Measurements from ENCODE around the gene JAML. TPM values are rescaled to one million over a fixed set of nuclear protein-coding genes. Genes with fewer than 3 reads are reported as not detected.

Gene JAML
- total and polyA plus RNA-seq, 3 experiments from 2014 or later = 210 to 387 (median 363) TPM

- H3K27me3 Mint-ChIP-seq = peaks cover 60 to 73% of the 10 kb centered on the region in 2 donors
- H3K27ac ChIP-seq (ENCODE audit: low read depth, low read length) = no peak overlapping the region
- H3K4me3 Mint-ChIP-seq = peak overlapping the region in 1 of 7 donors; percentile 38
- H3K9me3 Mint-ChIP-seq = no peaks in the 10 kb centered on the region
- no peaks in the 10 kb centered on the region for H3K9me3 ChIP-seq (ENCODE audit: low read length)
- H3K4me1 ChIP-seq (ENCODE audit: insufficient read depth, low read length) = peaks cover 7% of the 10 kb centered on the region
- CTCF ChIA-PET = interaction anchor here (1.7 to 3.4 kb wide), 2 partner anchors 10 to 17 kb away, joined by 6 to 23 read pairs; no protein-coding TSS in a partner anchor
- H3K36me3 ChIP-seq (ENCODE audit: insufficient read depth, low read length) = no peaks in the 10 kb centered on the region
- peaks cover 54% of the 10 kb centered on the region for H3K27me3 ChIP-seq (ENCODE audit: insufficient read depth, low read length, poor library complexity, severe bottlenecking)
- DNase-seq = no peak
- no peak overlapping the region for H3K27ac Mint-ChIP-seq
- POLR2A ChIA-PET = no interaction called here
- no peak overlapping the region for H3K4me3 ChIP-seq (ENCODE audit: low read length)
- peaks cover 11 to 26% (median 15%) of the 10 kb centered on the region in 3 donors for H3K4me1 Mint-ChIP-seq
- no peaks in the 10 kb centered on the region for H3K36me3 Mint-ChIP-seq
Measured at GRCh38 chr11:118154641-118155040, 70.2 kb downstream of the JAML start.

DNA sequence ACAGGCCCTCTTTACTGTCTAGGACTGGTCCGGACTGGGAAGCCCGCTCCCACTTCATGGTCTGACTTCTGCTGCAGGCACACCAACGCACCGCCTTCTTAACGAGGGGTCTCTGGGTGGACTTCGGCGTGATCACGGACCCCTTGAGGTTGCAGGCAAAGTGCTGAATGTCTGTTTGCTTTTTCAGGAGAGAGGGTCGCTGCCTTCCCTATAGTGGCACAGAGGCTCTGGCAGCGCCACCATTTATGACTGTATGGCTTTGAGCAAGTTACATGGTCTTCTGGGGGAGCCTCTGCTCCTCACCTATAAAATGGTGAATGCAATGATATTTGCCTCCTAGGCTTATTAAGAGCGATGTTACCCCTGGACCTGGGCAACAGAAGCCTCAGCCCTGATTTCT is 70.8 kb downstream of the JAML start:
- no peak overlapping the region for H3K4me3 ChIP-seq (ENCODE audit: low read length)
- Mint-ChIP-seq H3K9me3 (no peaks in the 10 kb centered on the region), H3K4me1 (peaks cover 11 to 26% (median 15%) of the 10 kb centered on the region in 3 donors), H3K27me3 (peaks cover 55 to 66% of the 10 kb centered on the region in 2 donors), H3K4me3 (peak overlapping the region; percentile 50 to 67 (median 56)), H3K27ac (peak overlapping the region in 1 of 8 donors; percentile 55), H3K36me3 (no peaks in the 10 kb centered on the region)
- DNase-seq = no peak
- CTCF ChIA-PET = no interaction called here
- H3K9me3 ChIP-seq (ENCODE audit: low read length) = no peaks in the 10 kb centered on the region
- peaks cover 54% of the 10 kb centered on the region for H3K27me3 ChIP-seq (ENCODE audit: insufficient read depth, low read length, poor library complexity, severe bottlenecking)
- H3K36me3 ChIP-seq (ENCODE audit: insufficient read depth, low read length) = no peaks in the 10 kb centered on the region
- H3K4me1 ChIP-seq (ENCODE audit: insufficient read depth, low read length) = peaks cover 7% of the 10 kb centered on the region
- H3K27ac ChIP-seq (ENCODE audit: low read depth, low read length) = no peak overlapping the region
- POLR2A ChIA-PET = no interaction called here

- Mint-ChIP-seq H3K27ac (peak overlapping the region in 1 of 8 donors; percentile 55), H3K4me3 (peak overlapping the region in 6 of 7 donors; percentile 50 to 80 (median 60)), H3K36me3 (no peaks in the 10 kb centered on the region), H3K4me1 (peaks cover 11 to 26% (median 15%) of the 10 kb centered on the region in 3 donors), H3K9me3 (no peaks in the 10 kb centered on the region), H3K27me3 (peaks cover 53 to 62% of the 10 kb centered on the region in 2 donors)
- H3K4me3 ChIP-seq (ENCODE audit: low read length) = no peak overlapping the region
- peaks cover 54% of the 10 kb centered on the region for H3K27me3 ChIP-seq (ENCODE audit: insufficient read depth, low read length, poor library complexity, severe bottlenecking)
- no peak overlapping the region for H3K27ac ChIP-seq (ENCODE audit: low read depth, low read length)
- H3K36me3 ChIP-seq (ENCODE audit: insufficient read depth, low read length) = no peaks in the 10 kb centered on the region
- no peaks in the 10 kb centered on the region for H3K9me3 ChIP-seq (ENCODE audit: low read length)
- H3K4me1 ChIP-seq (ENCODE audit: insufficient read depth, low read length) = peaks cover 7% of the 10 kb centered on the region
- CTCF ChIA-PET = interaction anchor here (1.6 kb wide), 1 partner anchor 18 kb away, joined by 8 read pairs; no protein-coding TSS in a partner anchor
- POLR2A ChIA-PET = no interaction called here
- DNase-seq = no peak
Measured at GRCh38 chr11:118153516-118153915, 71.3 kb downstream of the JAML start.

- Histone ChIP-seq H3K9me3 (ENCODE audit: low read length) (no peaks in the 10 kb centered on the region), H3K36me3 (ENCODE audit: insufficient read depth, low read length) (no peaks in the 10 kb centered on the region), H3K27me3 (ENCODE audit: insufficient read depth, low read length, poor library complexity, severe bottlenecking) (peaks cover 54% of the 10 kb centered on the region), H3K27ac (ENCODE audit: low read depth, low read length) (no peak within 1 kb of the TSS), H3K4me3 (ENCODE audit: low read length) (no peak within 1 kb of the TSS), H3K4me1 (ENCODE audit: insufficient read depth, low read length) (peaks cover 7% of the 10 kb centered on the region)
- DNase-seq = peak in 1 of 5 donors; percentile 5
- ChIA-PET POLR2A (no interaction called here), CTCF (interaction anchor here (1.6 kb wide), 1 partner anchor 19 kb away, joined by 8 read pairs; no protein-coding TSS in a partner anchor)
- H3K4me3 Mint-ChIP-seq = peak within 1 kb of the TSS in 6 of 7 donors; percentile 57 to 80 (median 64)
- no peaks in the 10 kb centered on the region for H3K36me3 Mint-ChIP-seq
- H3K4me1 Mint-ChIP-seq = peaks cover 11 to 26% (median 15%) of the 10 kb centered on the region in 3 donors
- peak within 1 kb of the TSS in 1 of 8 donors; percentile 43 for H3K27ac Mint-ChIP-seq
- no peaks in the 10 kb centered on the region for H3K9me3 Mint-ChIP-seq
- peaks cover 48 to 55% of the 10 kb centered on the region in 2 donors for H3K27me3 Mint-ChIP-seq
Measured at GRCh38 chr11:118152552-118153471, 72.0 kb downstream of the JAML start, which contains the start of gene SCN4B. Gene SCN4B (minus strand): TSS chr11:118152823. CDS start chr11:118152673, 150 bp downstream.

GRCh38 chr11:118152020-118152551 is 72.7 kb downstream of the JAML start:
- no peak overlapping the region for H3K4me3 ChIP-seq (ENCODE audit: low read length)
- POLR2A ChIA-PET = no interaction called here
- peaks cover 47% of the 10 kb centered on the region for H3K27me3 ChIP-seq (ENCODE audit: insufficient read depth, low read length, poor library complexity, severe bottlenecking)
- H3K4me3 Mint-ChIP-seq = peak overlapping the region in 5 of 7 donors; percentile 31 to 61 (median 41)
- H3K9me3 ChIP-seq (ENCODE audit: low read length) = no peaks in the 10 kb centered on the region
- H3K4me1 Mint-ChIP-seq = peaks cover 11 to 24% (median 15%) of the 10 kb centered on the region in 3 donors
- H3K4me1 ChIP-seq (ENCODE audit: insufficient read depth, low read length) = peaks cover 7% of the 10 kb centered on the region
- no peak for DNase-seq
- H3K27ac Mint-ChIP-seq = no peak overlapping the region
- H3K36me3 Mint-ChIP-seq = no peaks in the 10 kb centered on the region
- peaks cover 48 to 51% of the 10 kb centered on the region in 2 donors for H3K27me3 Mint-ChIP-seq
- no peak overlapping the region for H3K27ac ChIP-seq (ENCODE audit: low read depth, low read length)
- H3K9me3 Mint-ChIP-seq = no peaks in the 10 kb centered on the region
- no peaks in the 10 kb centered on the region for H3K36me3 ChIP-seq (ENCODE audit: insufficient read depth, low read length)
- CTCF ChIA-PET = interaction anchor here (1.6 kb wide), 1 partner anchor 19 kb away, joined by 8 read pairs; no protein-coding TSS in a partner anchor

DNA sequence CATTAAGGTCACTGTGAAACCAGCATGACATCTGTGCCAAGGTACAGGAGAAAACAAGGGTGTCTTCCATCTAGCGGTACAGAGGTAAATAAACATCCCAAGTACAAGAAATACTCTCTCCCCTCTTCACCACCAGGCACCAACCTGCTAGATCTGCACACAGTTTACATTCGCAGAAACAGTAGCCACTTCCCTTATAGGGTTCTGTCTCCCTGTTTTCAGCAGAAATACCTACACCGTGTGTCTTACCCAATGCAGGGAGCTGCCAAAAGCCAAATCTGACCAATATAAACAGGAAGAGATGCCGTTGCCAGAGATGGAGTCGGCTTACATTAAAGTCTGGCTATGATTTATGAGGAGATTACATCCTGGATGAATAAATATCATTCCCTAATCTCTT is 73.4 kb downstream of the JAML start:
- no peak overlapping the region for H3K4me3 ChIP-seq (ENCODE audit: low read length)
- CTCF ChIA-PET = no interaction called here
- peaks cover 43 to 47% of the 10 kb centered on the region in 2 donors for H3K27me3 Mint-ChIP-seq
- POLR2A ChIA-PET = no interaction called here
- peak overlapping the region in 1 of 7 donors; percentile 2 for H3K4me3 Mint-ChIP-seq
- no peaks in the 10 kb centered on the region for H3K36me3 ChIP-seq (ENCODE audit: insufficient read depth, low read length)
- H3K4me1 Mint-ChIP-seq = peaks cover 5 to 19% (median 8%) of the 10 kb centered on the region in 3 donors
- H3K9me3 ChIP-seq (ENCODE audit: low read length) = no peaks in the 10 kb centered on the region
- H3K27me3 ChIP-seq (ENCODE audit: insufficient read depth, low read length, poor library complexity, severe bottlenecking) = peaks cover 47% of the 10 kb centered on the region
- peaks cover 1% of the 10 kb centered on the region for H3K4me1 ChIP-seq (ENCODE audit: insufficient read depth, low read length)
- H3K27ac Mint-ChIP-seq = no peak overlapping the region
- DNase-seq = no peak
- no peak overlapping the region for H3K27ac ChIP-seq (ENCODE audit: low read depth, low read length)
- no peaks in the 10 kb centered on the region for H3K36me3 Mint-ChIP-seq
- H3K9me3 Mint-ChIP-seq = no peaks in the 10 kb centered on the region

DNA sequence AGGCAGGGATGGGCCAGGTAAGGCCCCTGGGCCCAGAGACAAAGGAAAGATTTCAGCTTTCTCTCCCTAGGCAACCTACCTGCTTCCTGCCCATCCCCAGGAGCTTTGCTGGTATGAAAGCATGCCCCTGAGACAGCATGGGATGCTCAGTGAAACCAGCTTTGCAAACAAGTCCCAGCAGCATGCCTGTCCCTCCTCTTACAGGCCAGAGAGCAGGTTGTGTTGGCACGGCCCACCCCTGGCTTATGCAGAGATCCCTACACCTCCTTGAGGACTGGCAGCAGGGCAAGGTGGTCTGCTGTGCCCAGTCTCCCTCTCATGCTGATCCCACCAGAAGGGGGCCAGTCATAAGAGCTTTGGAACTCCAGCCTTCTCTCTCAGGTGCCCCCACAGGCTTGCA is 75.3 kb downstream of the JAML start:
- POLR2A ChIA-PET = no interaction called here
- peaks cover 37% of the 10 kb centered on the region for H3K27me3 ChIP-seq (ENCODE audit: insufficient read depth, low read length, poor library complexity, severe bottlenecking)

More for the DNA sequence above, 75.3 kb downstream of the JAML start:
- H3K36me3 Mint-ChIP-seq = no peaks in the 10 kb centered on the region
- Histone ChIP-seq H3K9me3 (ENCODE audit: low read length) (no peaks in the 10 kb centered on the region), H3K36me3 (ENCODE audit: insufficient read depth, low read length) (no peaks in the 10 kb centered on the region), H3K4me3 (ENCODE audit: low read length) (no peak overlapping the region), H3K4me1 (ENCODE audit: insufficient read depth, low read length) (no peaks in the 10 kb centered on the region), H3K27ac (ENCODE audit: low read depth, low read length) (no peak overlapping the region)
- peak overlapping the region in 1 of 7 donors; percentile 48 for H3K4me3 Mint-ChIP-seq
- DNase-seq = no peak
- H3K4me1 Mint-ChIP-seq = peaks cover 6 to 25% (median 7%) of the 10 kb centered on the region in 3 donors
- CTCF ChIA-PET = interaction anchor here (0.8 kb wide), 1 partner anchor 21 kb away, joined by 3 read pairs; no protein-coding TSS in a partner anchor
- no peak overlapping the region for H3K27ac Mint-ChIP-seq
- H3K27me3 Mint-ChIP-seq = peaks cover 32 to 39% of the 10 kb centered on the region in 2 donors
- no peaks in the 10 kb centered on the region for H3K9me3 Mint-ChIP-seq

Measured in CD8-positive, alpha-beta memory T cell (primary cell).